Effector CD8-positive, alpha-beta T cell (primary cell): Measurements from ENCODE around the gene TECPR2.
"Not testable (repeated sequence)": the region's sequence is repeated elsewhere in the genome, so short reads cannot be mapped to it uniquely, and the experiment has no call there.

Experiments
- DNase-seq: peaks from one replicate; lab custom pipeline; 2025; lab: John Stamatoyannopoulos, UW

Gene TECPR2

DNA sequence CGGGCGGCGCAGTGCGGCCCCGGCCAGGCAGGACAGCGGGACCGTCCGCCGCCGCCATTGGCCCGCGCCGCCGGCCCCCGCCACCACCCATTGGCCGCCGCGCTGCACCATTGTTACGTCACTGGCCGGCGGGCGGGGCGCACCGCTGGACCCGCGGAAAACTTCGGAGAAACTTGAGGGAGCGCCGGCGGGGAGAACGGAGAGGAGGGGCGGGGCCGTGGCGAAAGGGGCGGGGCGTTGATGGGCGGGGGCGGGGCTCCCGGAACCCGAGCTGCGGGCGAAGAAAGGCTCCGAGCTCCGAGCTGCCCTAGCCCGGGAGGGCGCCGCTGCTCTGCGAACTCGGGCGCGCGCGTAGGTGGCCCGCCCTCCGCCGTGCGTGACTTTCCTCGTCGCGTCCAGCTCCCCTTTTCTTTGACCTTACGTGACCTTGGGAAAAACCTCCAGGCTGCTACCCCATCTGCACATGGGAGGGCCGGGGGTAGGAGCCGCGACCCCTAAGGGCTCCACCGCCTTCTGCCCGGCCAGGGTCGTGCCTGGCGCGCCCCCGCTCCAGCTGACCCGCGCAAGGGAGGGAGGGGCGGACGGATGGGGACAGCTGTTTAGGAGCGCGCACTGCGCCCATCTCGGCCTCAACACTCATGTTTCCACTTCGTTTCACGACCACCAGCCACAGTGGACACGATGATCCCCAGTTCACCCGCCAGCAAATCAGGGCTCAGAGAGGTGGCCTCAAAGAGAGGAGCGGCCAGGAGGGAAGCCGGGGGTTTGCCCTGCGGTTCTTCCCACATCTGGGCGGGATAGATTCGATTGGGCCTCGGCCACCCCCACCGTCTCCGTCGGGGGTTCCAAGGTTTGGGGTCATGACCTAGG is 147.2 kb downstream of the TECPR2 start, which contains the start of gene ANKRD9:
Gene ANKRD9 (minus strand): TSS at position 31 of the 870 bp plus-strand sequence. CDS start 1,887 bp downstream, outside the sequence.
- peak; percentile 79 for DNase-seq

DNA sequence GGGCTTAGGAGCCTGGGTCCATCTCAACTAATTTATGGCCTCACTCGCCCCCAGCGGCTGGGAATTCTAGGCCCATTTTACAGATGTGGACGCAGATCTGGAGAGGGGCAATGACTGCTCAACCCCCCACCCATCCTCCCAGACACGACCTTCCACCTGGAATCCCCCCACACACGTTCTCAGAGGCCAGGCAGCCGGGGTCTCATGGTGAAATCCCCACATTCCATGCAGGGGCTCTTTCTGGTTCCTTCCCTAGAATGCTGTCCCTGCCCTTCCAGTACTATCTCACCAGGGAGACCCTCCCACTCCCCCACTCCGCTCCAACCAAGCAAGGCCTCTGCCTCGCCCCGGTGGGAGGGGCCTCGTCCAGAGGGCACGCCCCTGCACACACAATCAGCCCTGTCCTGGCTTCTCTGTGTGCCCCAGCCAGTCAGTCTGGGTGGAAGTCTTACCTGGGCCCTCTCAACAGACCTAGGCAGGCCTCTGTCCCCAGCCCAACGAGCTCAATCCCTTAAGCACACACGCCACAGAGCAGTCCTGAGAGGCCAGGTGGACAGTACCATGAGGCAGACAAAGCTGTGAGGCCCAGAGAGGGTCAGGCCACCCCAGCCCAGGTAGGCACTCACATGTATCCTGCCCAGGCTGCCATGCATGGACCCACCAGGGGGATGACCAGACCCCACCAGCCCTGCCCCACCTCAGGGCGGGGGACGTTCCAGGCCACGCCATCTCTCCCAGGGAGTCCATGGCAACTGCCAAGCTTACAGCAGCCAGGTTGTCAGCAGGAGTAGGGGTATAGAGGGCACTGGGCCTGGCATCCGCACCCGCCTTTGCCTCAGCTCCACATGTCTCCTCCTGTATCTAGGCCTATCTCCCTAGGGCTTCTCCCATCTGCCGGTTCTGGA is 148.1 kb downstream of the TECPR2 start:
- DNase-seq: peak; percentile 11

DNA sequence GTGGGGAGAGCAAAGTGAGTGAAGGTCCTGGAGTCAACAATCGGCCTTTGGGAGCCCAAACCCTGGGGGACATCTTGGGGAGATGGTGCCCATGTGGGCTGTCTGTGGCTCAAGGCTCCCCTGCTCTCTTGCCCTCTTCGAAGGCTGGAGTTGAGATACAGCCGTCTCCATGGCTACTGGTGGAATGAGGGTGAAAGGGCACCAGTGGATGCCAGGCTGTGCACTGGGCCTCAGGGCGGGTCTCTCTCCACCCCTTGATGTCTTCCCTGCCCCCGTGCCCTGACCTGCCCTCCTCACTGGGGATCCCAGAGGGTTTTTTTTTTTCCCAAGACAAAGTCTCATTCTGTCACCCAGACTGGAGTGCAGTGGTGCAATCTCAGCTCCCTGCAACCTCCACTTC is 148.8 kb downstream of the TECPR2 start:
- no peak for DNase-seq

DNA sequence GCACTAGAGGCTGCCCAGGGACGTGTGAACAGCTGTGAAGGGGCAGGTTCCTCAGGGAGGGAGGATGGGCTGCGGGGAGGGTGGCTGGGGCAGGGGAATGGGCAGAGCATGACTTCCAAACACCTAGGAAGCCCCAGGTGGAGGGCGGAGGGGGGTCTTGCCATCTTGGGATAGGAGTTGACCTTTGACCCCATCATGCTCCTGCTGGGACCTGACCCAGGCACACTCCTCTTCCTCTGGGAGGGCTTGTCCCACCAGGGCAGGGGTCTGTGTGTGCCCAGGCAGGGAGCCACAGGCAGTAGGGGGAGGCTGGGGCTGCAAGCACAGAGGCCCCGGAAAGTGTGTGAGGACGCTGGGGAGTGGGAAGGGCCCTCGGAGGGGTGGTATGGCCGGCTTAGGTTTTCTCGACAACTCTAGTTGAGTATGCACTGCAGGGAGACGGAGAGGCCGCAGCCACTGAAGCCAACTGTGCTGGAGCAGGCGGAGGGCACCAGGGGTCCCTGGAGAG is 150.1 kb downstream of the TECPR2 start:
- DNase-seq: no peak

DNA sequence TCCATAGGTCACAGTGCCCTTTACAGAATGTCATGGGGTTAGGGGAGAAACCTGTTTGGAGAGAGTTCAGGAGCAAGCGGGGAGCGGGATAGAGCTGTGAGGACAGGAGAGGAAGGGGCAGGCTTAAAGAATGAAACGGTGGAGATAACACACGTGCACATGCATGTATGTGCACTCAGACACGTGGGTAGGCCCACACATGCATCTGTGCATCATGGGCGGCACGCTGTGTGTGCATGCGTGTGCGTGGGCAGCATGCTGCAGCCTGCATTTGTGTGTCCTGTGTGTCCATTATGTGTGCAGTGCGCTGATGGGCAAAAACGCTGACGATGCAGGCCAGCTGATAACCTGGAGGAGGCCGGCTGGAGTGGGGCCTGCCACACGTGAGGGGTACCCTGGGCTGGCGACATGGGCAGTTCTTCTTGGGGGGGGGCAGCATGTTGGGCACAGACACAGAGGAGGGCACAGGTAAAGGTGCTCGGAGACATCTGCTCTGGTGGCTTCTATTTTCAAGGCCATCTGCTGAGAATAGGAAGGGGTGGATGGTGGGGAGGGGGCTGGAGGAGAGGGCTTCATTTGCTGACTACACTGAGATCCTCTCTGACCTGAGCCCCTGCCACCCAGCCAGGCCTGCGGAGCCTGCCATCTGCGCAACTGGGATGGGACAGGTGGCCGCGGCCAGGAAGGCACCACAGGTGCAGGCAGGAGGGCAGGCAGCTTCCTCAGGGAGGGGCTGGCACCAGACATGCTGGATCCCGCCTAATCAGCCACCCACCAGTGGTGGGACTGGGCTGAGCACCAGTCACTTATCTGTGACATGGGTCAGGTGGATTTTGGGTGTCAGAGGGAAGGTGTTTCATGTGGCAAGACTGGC is 151.4 kb downstream of the TECPR2 start:
- DNase-seq: no peak

DNA sequence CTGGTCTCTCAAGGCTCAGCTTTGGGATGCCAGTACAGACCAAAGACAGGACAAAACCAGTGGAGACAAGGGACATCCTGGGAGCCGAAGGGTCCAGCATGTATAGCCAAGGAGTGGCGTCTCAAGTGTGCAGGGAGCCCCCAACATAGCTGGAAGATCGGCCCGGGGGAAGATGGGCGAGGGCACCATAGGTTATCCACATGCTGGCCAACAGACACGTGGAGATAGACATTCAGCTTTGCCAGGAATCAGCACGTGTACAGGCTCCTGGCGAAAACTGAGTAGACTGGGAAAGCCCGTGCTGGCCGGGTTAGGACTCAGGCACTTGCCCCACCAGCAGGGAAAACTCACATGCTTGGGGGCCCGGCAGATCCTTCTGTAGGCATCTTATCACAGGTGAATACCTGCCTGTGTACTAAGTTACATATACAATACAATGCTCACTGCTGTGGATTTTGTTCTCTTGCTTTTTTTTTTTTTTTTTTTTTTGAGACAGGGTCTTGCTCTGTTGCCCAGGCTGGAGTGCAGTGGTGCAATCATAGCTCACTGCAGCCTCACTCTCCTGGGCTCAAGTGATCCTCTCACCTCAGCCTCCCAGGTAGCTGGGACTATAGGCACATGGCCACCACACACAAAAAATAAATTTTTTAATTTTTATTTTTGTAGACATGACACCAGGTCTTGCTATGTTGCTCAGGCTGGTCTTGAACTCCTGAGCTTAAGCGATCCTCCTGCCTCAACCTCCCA is 152.4 kb downstream of the TECPR2 start:
- no peak for DNase-seq

DNA sequence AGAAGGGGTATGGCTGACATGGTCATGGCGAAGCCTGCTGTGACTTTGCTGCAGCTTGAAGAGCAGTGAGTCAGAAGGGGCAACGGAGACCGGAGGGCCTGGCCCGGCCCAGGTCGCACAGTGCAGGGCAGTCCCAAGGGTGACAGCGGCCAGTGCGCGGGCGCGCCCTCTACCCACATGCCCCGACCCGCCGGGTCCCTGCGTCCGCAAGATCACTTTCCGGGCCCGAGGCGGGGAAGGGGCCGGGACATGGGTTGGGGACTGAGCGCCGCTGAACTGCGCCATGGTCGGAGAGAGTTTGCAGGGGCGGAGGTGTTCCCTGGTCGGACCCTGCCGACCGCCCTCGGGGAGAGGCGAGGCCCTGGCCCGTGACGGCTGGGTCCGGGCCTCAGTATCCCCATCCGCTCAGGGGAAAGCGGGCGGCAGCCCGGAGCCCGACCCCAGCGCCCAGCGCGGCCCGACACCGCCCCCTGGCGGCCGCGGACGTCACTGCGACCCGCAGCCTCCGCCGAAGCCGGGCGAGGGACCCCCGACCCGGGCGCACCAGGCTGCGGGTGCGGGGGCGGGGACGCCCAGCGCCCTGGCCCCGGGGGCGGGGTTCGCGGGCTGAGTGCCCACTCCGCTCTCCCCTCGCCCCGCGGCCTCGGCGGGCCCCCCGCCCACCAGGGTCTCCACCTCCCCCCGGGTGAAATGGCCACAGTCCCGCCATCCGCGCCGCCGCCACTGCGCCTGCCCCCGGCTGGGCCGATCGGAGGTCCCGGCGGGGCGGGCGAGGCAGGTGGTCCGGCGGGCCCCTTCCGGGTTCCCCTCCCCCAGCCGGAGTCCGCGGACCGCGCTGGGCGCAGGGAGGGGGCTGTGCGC is 154.0 kb downstream of the TECPR2 start:
- DNase-seq: peak; percentile 51

DNA sequence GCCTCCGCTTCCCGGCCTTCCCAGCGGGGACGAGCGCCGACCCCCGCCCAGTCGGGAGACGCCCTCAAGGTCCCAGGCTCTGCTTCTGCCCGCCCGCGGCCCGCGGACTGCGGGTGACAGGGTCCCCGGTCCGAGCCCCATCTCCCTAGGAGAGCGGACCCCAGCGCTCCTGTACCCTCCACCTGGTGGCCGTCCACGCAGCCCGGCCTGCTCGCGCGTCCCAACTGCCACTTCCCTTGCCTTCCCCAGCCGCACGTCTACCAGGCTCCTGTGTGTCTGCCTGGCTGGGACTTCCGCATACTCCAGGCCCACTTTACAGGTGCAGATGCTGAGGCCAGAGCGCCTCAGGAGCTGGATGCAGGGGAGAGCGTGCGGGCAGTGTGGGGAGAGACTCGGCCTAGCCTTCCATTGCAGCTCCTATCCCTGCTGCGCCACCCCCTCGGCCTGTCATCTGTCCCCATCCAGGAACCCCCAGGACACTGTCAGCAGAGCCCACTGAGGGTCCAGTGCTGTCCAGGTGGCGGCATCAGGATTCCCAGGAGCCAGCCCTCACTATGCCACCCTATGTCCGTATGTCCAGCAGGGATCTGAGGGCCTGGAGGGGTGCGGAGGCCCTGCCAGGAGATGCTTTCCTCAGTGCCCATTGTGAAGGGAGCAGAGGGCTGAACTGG is 154.8 kb downstream of the TECPR2 start:
- DNase-seq: no peak

DNA sequence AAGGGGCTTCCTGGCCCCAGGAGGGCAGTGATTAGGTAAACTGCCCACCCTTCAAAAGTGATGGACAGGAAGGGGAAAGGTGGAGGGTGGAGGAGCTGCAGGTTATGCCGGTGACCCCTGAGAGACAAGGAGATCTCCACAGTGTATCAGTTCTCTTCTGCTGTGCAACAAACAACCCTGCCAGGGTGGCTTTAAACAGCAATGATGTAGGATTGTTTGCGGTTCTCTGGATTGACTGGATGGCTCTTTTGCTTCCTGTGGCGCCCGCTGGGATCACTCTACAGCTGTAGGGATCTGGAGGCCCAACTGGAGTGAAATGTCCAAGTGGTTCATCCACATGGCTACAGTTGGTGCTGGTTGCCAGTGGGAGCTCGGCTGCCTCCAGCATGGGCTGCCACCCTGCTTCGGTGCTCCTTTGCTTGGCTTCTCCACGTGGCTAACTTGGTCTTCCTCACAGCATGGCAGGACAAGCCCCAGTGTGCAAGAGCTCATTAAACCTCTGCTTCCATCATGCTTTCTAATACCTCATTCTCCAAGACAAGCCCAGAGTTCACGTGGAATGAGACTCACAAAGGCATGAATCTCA is 155.4 kb downstream of the TECPR2 start:
- DNase-seq: no peak

DNA sequence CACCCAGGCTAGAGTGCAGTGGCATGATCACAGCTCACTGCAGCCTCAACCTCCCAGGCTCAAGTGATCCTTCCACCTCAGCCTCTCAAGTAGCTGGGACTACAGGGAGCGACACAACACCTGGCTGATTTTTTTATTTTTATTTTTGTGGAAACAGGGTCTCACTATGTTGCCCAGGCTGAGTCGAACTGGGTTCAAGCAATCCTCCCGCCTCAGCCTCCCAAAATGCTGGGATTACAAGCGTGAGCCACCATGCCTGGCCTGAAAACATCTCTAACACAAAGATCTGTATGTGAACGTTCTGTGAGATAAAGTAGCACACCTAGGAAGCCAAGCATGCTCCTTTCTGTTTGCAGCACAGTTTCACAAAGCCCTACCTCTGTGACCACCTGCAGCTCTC is 157.0 kb downstream of the TECPR2 start:
- DNase-seq: not testable (repeated sequence)

DNA sequence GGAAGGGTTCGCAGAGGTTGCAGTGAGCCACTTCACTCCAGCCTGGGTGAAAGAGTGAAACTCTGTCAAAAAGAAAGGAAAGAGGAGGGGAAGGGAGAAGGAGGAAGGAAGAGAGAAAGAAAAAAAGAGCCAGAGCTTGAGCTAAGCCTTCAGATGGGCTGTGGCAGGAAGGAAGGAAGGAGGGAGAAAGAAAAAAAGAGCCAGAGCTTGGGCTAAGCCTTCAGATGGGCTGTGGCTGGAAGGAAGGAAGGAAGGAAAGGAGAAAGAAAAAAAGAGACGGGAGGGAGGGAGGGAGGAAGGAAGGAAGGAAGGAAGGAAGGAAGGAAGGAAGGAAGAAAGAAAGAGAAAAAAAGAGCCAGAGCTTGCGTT is 160.4 kb downstream of the TECPR2 start:
- no peak for DNase-seq

DNA sequence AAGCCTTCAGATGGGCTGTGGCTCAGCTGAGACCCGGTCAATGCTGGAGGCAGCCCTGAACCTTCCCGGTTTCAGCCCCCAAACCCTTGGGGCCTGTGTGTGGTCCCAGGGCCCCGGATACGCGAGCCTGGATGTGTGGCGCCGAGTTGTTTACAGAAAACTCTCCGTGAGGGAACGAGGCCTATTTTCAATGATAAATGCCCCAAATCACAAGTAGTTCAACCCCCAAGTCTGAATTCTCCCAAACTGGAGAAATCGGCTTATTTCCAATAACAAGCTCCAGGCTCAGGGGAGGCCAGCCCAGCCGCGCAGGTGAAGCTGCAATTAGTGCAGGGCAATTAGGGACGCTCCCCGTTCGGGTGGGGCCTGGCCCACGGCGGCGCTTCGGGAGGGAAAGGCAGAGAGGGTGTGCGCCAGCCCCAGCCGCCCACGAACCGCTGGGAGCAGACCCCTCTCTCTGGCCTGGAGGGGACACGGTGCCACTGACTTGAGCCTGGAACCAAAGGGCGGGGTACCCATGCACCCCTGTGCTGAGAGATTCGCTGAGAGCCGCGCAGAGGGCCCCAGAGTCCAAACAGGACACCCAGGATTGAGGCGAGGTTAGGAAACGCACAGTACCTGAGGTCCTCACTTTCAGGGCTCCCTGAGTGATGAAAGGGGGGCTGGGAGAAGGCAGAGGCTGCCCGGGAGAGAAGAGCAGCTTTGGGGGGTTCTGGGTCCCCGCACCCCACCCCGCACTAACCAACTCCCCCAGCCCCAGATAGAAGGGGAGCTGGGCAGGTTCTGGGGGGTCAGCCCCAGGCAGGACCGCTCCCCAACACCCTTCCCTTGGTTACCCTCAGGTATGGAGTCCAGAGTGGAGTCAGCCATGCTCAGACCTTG is 161.1 kb downstream of the TECPR2 start:
- DNase-seq: no peak

DNA sequence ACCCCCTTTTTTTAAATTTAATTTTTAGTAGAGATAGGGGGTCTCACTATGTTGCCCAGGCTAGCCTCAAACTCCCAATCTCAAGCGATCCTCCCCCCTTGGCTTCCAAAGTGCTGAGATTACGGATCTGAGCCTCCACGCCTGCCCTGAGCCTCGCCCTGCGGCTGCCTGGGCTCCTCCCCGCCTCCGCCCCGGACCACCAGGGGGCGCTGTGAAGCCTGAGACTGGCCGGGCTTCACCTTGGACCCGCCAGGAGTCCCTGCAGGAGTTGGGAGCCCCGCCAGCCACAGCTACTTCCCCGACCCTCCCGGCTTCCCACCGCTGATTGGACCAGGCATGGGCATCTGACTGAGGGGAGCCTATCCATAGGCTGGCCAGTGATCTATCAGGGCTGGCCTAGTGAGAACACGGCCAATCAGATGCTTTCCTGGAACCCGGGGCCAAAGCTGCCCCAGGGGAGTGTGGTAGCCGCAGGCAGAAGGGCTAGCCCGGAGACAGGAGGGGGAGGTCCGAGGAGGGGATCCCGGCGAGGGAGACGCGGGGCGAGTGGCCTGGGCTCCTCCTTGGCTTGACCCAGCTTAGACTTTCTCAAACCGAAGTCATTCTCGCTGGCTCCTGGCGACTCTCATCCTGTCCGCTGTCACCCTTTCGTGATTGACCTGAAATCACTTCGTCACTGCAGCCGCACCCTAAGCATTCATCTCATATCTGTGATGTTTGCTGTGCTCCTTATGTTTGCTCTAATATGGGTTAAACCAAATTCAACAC is 161.9 kb downstream of the TECPR2 start:
- peak; percentile 92 for DNase-seq

DNA sequence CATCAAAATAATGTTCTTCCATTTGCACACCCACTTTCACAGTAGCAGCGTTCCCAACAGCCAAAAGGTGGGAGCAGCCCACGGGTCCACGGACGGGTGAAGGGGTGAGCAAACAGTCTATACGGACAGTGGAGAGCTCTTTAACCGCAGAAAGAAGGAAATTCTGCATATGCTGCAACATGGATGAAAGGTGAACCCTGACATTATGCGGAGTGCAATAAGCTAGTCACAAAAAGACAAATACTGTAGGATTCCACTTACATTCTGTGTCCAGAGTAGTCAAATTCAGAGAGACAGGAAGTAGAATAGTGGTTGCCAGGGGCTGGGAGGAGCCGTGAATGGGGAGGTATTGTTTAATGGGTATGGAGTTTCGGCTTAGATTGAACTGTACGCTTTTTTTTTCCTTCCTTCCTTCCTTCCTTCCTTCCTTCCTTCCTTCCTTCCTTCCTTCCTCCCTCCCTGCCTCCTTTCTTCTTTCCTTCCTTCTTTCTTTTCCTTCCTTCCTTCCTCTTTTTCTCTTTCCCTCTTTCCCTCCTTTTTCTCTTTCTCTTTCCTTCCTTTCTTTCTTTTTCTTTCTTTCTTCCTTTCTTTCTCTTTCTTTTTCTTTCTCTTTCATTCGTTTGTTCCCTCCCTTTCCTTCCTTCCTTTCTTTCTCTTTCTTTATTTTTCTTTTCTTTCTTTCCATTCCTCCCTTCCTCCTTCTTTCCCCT is 162.6 kb downstream of the TECPR2 start:
- peak; percentile 10 for DNase-seq

DNA sequence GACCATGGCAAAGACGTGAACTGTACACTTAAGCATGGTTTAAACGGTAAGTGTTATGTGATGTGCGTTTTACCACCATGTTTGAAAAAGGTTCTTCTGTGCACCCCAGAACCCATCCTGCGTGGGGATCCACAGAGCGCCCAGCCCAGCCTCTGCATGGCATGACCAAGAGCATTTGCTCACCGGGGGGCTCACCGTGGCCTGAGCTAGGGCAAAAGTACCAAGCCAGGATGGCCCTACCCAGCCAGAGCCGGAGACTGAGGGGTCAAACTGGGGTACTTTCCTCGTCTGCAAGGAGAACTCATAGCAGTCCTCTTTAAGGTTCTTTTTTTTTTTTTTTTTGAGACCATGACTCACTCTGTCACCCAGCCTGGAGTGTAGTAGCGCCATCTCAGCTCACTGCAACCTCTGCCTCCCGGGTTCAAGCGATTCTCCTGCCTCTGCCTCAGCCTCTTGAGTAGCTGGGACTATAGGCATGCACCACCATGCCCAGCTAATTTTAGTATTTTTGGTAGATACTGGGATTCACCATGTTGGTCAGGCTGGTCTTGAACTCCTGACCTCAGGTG is 163.3 kb downstream of the TECPR2 start:
- DNase-seq: no peak
